GM10266 (cell line): Measurements from ENCODE around the gene RING1.

ENCODE experiments used
- DNase-seq: peaks from one replicate; pipeline ENCODE4 v3.0.0; 2012; ENCODE audit errors: extremely low spot score
- TF ChIP-seq, protein P1 (sequence below): IDR thresholded peaks from 2 replicates; pipeline ENCODE4 v1.5.1; 2012; ENCODE audit warnings: mild to moderate bottlenecking, low read depth; ENCODE audit not compliant: control insufficient read depth, insufficient read depth; ENCODE audit errors: missing control alignments

RING1 gene

DNA sequence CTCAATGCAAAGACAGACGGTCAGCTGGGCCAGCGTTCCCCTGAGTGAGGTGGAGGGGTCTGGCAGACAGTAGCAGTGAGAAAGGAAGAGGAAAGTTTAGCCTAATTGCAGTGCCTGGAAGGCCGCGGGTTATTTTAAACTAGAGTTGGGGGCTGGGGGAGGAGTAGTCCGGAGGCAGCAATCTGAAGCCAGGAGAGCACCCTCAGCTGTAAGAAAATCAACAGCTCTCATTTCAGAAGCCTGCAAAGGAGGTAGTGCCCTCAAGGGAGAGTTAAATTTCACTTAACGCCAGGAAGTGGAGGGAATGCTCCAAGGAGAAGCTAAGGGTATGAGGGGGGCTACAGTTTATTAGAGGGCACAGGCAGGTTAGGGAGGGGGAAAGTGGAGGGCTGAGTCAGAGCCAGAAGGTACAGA is 26.9 kb downstream of the RING1 start:
- TF ChIP-seq, protein P1, sequence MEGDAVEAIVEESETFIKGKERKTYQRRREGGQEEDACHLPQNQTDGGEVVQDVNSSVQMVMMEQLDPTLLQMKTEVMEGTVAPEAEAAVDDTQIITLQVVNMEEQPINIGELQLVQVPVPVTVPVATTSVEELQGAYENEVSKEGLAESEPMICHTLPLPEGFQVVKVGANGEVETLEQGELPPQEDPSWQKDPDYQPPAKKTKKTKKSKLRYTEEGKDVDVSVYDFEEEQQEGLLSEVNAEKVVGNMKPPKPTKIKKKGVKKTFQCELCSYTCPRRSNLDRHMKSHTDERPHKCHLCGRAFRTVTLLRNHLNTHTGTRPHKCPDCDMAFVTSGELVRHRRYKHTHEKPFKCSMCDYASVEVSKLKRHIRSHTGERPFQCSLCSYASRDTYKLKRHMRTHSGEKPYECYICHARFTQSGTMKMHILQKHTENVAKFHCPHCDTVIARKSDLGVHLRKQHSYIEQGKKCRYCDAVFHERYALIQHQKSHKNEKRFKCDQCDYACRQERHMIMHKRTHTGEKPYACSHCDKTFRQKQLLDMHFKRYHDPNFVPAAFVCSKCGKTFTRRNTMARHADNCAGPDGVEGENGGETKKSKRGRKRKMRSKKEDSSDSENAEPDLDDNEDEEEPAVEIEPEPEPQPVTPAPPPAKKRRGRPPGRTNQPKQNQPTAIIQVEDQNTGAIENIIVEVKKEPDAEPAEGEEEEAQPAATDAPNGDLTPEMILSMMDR, result no peak
- DNase-seq, result no peak

GRCh38 chr6:33236328-33236727 is 28.0 kb downstream of the RING1 start:
- DNase-seq, result no peak
- TF ChIP-seq, protein P1, result no peak

- DNase-seq, result no peak
- TF ChIP-seq, protein P1, result no peak
These were observed 28.6 kb downstream of the RING1 start for GRCh38 chr6:33236852-33237251.

DNA sequence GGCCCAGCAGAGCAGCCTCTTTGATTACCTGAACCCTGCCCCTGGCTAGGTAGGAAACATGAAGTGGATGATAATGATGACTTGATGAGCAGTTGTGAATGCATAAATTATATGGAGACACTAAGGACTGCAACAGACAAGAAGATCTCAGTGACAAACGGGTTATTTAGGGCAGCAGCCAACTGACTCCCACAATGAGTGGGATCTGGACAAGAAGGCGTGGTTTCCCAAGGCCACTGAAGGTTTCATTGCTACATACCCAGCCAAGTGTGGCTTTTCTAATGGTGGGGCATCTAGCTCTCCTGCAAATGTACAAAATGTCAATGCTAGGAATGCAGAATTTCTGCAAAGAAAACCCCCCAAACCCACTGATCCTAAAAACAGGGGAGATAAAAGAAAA is 29.4 kb downstream of the RING1 start:
- TF ChIP-seq, protein P1, result no peak
- no peak for DNase-seq

DNA sequence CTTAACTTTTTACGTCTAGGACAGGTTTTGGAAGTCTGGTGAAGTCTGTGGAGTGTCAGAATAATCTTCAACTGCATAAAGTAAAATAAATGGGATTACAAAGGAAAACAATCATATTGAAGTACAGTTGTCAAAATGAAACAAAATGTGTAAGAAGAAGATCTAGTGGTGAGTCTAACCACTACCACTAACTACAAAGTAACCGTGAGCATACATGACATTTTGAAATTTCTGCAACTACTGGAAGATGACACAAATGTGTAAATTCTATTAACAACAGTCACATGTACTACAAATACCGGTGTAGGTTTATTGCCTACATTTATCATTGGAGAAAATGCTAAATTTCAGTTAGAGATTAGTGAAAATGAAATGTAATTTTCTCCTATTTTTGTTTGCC is 33.7 kb downstream of the RING1 start:
- no peak for DNase-seq
- TF ChIP-seq, protein P1, result no peak

- TF ChIP-seq, protein P1, result no peak
- DNase-seq, result no peak
These were observed 35.2 kb downstream of the RING1 start for GRCh38 chr6:33243476-33243875.

DNA sequence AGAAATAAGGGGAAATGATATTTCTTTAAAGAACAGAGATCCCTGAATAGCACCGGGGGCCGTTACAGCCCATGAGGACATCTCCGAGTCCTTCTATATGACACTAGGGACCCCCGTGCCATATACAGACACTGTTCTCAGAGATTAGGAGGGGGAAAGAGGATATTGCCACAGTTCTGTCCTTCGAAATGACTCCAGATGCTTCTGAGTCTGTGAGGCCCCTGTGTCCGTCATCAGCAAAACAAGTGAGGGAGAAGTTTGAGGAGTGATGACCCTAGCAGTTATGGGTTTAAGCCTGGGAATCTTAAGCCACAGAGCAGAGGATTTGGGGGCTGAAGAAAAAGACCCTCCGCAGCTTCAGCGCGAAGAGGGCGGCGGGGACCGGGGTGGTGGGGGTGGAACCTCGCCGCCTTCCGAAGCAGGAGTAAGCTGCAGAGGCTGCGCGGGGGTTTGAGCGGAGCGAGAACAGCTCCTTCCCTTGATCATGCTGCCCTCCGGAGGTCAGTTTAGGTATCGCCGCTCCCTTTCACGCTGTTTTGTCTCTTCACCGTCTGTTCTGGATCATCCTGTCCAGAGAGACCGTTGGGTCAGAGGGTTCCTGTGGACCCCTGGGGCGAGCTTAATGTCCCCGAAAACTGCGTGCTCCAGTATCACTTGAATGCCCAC is 39.8 kb downstream of the RING1 start:
- TF ChIP-seq, protein P1, result peak; percentile 98

More for the DNA sequence above, 39.8 kb downstream of the RING1 start:
- peak; percentile 64 for DNase-seq
